ENCODE data around the gene PKIG. TPM values are rescaled to one million over a fixed set of nuclear protein-coding genes. Genes with fewer than 3 reads are reported as not detected.

PKIG gene
- total RNA-seq, 1 donor from 2014 or later: 42.0 TPM

- Mint-ChIP-seq H3K27ac (ENCODE audit: unreplicated experiment) (no peak overlapping the region), H3K36me3 (ENCODE audit: unreplicated experiment) (peaks cover 8% of the 10 kb centered on the region), H3K4me3 (ENCODE audit: unreplicated experiment) (no peak overlapping the region), H3K9me3 (ENCODE audit: unreplicated experiment) (peaks cover 2% of the 10 kb centered on the region), H3K27me3 (ENCODE audit: unreplicated experiment) (peaks cover 7% of the 10 kb centered on the region), H3K4me1 (ENCODE audit: low read depth, unreplicated experiment) (no peaks in the 10 kb centered on the region)
- TF ChIP-seq CTCF (IDR thresholded peaks at IDR 0.05; ENCODE audit: partially characterized antibody, unreplicated experiment): no peak
- no peak for DNase-seq
Measured at GRCh38 chr20:44642203-44643153, 60.1 kb downstream of the PKIG start.

GRCh38 chr20:44643154-44643519 is 60.8 kb downstream of the PKIG start:
- H3K9me3 Mint-ChIP-seq (ENCODE audit: unreplicated experiment): peaks cover 2% of the 10 kb centered on the region
- no peaks in the 10 kb centered on the region for H3K4me1 Mint-ChIP-seq (ENCODE audit: low read depth, unreplicated experiment)
- no peak overlapping the region for H3K27ac Mint-ChIP-seq (ENCODE audit: unreplicated experiment)
- peaks cover 8% of the 10 kb centered on the region for H3K36me3 Mint-ChIP-seq (ENCODE audit: unreplicated experiment)
- peaks cover 7% of the 10 kb centered on the region for H3K27me3 Mint-ChIP-seq (ENCODE audit: unreplicated experiment)
- no peak overlapping the region for H3K4me3 Mint-ChIP-seq (ENCODE audit: unreplicated experiment)
- no peak for TF ChIP-seq CTCF (IDR thresholded peaks at IDR 0.05; ENCODE audit: partially characterized antibody, unreplicated experiment)
- DNase-seq: no peak

DNA sequence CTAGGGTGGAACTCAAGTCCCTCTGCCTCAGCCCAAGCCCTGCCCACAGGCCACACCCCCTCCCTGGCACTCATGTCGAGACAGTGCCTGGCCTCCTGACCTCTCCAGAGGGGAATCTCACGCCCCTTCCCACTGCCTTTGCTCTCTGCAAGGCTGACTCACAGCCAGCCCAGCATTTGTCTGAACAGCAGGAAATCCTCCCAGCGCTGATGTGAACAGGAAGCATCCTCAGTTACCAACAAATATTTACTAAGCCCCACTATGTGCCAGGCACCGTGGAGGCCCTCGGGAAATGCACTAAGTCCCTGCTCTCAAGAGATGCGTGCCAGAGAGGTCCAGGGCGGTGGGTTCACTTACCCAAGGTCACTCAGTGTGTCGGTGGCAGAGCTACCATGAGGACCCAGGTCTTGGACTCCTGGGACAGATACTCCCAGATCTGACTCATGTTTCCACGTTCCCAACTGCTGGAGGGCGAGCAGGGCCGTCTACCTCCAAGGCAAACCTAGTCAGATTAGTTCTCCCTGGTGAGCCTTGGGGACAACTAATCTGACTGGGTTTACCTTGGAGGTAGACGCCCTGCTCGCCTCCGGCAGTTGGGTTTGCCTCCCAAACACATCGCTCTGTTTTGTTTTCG is 61.3 kb downstream of the PKIG start:
- no peak overlapping the region for H3K27ac Mint-ChIP-seq (ENCODE audit: unreplicated experiment)
- peaks cover 2% of the 10 kb centered on the region for H3K9me3 Mint-ChIP-seq (ENCODE audit: unreplicated experiment)
- no peak for DNase-seq
- H3K36me3 Mint-ChIP-seq (ENCODE audit: unreplicated experiment): peaks cover 5% of the 10 kb centered on the region
- H3K27me3 Mint-ChIP-seq (ENCODE audit: unreplicated experiment): peaks cover 7% of the 10 kb centered on the region
- H3K4me3 Mint-ChIP-seq (ENCODE audit: unreplicated experiment): no peak overlapping the region
- H3K4me1 Mint-ChIP-seq (ENCODE audit: low read depth, unreplicated experiment): no peaks in the 10 kb centered on the region
- no peak for TF ChIP-seq CTCF (IDR thresholded peaks at IDR 0.05; ENCODE audit: partially characterized antibody, unreplicated experiment)

- H3K9me3 Mint-ChIP-seq (ENCODE audit: unreplicated experiment): no peaks in the 10 kb centered on the region
- no peaks in the 10 kb centered on the region for H3K4me1 Mint-ChIP-seq (ENCODE audit: low read depth, unreplicated experiment)
- H3K4me3 Mint-ChIP-seq (ENCODE audit: unreplicated experiment): no peak overlapping the region
- no peak for DNase-seq
- H3K36me3 Mint-ChIP-seq (ENCODE audit: unreplicated experiment): no peaks in the 10 kb centered on the region
- no peak for TF ChIP-seq CTCF (IDR thresholded peaks at IDR 0.05; ENCODE audit: partially characterized antibody, unreplicated experiment)
- peaks cover 7% of the 10 kb centered on the region for H3K27me3 Mint-ChIP-seq (ENCODE audit: unreplicated experiment)
- H3K27ac Mint-ChIP-seq (ENCODE audit: unreplicated experiment): no peak overlapping the region
Measured at GRCh38 chr20:44644230-44644617, 61.8 kb downstream of the PKIG start.

- Mint-ChIP-seq H3K4me3 (ENCODE audit: unreplicated experiment) (no peak overlapping the region), H3K27ac (ENCODE audit: unreplicated experiment) (no peak overlapping the region), H3K27me3 (ENCODE audit: unreplicated experiment) (peaks cover 8% of the 10 kb centered on the region), H3K9me3 (ENCODE audit: unreplicated experiment) (no peaks in the 10 kb centered on the region), H3K4me1 (ENCODE audit: low read depth, unreplicated experiment) (no peaks in the 10 kb centered on the region), H3K36me3 (ENCODE audit: unreplicated experiment) (no peaks in the 10 kb centered on the region)
- no peak for TF ChIP-seq CTCF (IDR thresholded peaks at IDR 0.05; ENCODE audit: partially characterized antibody, unreplicated experiment)
- DNase-seq: no peak
Measured at GRCh38 chr20:44644667-44645131, 62.3 kb downstream of the PKIG start.

All from glutamatergic neuron (in vitro differentiated cells).